VCaP (cell line): Measurements from ENCODE around the gene GDI1.

Source experiments
- H3K27ac ChIP-seq: fragments of 450-650 bp; 2 replicates; pipeline ENCODE4 v1.5.1; 2017
- CTCF ChIP-seq: fragments of 450-650 bp; conservative IDR thresholded peaks from 2 replicates; pipeline ENCODE4 v1.5.1; 2017; ENCODE audit warnings: mild to moderate bottlenecking, moderate library complexity

Gene GDI1

GRCh38 chrX:154443992-154444754, 7.2 kb downstream of the GDI1 start, which contains the start of gene FAM50A:
FAM50A (plus strand) TSS chrX:154444141; CDS start chrX:154444236, 95 bp downstream.
- peak within 1 kb of the TSS; percentile 77 for H3K27ac ChIP-seq
- no peak for TF ChIP-seq CTCF

DNA sequence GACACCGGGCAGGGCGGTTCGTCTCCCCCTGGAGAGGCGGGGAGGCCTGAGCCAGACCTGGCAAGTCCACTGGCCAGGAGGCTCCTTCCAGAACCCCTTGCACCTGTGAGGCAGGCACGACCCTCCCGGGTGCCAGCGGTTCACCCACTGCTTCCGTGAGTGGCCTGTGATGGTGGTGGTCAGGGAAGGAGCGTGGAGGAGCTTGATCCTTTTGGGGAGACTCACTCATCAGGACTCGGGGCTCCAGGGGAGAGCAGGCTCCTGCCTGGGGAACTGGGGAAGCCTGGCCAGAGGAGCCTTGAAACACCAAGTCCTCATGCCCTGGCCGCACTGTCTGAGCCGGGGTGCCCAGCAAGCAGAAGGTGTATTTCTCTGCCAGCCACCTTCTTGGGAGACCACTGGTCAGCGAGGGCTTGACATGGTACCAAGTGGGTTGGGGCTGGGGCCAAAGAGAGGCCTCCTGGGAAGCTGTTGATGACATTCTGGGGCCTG, 7.8 kb downstream of the GDI1 start:
- H3K27ac ChIP-seq = peak overlapping the region; percentile 77
- TF ChIP-seq CTCF = no peak

DNA sequence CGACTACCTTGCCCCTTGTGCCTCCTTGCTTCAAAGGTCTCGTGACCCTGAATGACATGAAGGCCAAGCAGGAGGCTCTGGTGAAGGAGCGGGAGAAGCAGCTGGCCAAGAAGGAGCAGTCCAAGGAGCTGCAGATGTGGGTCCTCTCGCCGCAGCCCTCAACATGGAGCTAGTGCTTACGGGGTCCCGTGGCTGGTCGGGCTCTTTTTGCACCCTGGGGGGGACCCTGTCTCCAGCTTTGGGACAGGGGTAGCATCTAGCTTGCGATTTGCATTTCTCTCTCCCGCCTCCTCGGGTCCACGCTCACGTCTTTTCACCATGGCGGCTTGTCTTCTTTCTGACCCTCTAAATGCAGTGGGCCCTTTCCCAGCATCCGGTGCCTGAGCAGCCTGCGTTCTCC, 8.8 kb downstream of the GDI1 start:
- TF ChIP-seq CTCF = no peak
- H3K27ac ChIP-seq = no peak overlapping the region; the same call in 1 of the 2 replicates

DNA sequence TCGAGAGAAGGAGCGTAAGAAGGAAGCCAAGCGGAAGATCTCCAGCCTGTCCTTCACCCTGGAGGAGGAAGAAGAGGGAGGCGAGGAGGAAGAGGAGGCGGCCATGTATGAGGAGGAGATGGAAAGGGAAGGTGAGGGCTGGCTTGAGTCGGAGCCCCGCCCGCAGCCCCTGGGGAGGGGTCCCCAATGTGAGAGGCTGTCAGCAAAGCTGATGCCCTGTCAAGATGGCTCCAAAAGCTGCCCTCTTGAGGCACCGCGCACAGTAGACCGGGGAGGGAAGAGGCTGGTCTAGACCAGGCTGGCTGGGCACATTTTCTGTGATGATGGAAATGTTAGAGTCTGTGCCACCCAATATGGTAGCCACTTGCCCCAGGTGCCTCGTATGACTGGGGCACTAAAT, 9.5 kb downstream of the GDI1 start:
- no peak overlapping the region for H3K27ac ChIP-seq
- no peak for TF ChIP-seq CTCF

DNA sequence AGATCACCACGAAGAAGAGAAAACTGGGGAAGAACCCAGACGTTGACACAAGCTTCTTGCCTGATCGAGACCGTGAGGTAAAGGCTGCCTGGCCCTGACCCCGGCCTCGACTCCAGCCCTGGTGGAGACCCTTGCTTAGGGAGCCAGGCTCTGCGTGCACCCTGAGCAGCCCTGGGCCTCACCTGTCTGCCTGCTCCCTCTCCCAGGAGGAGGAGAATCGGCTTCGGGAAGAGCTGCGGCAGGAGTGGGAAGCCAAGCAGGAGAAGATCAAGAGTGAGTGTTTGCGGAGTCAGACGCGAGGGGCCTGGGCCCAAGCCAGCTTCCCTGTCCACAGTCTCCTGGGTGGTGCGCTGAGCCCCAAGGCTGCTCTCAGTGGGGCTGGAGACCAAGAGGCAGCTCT, 11.5 kb downstream of the GDI1 start:
- no peak overlapping the region for H3K27ac ChIP-seq
- TF ChIP-seq CTCF = no peak

GRCh38 chrX:154449618-154450017, 12.7 kb downstream of the GDI1 start:
- no peak overlapping the region for H3K27ac ChIP-seq
- no peak for TF ChIP-seq CTCF

- TF ChIP-seq CTCF = no peak
- H3K27ac ChIP-seq = no peak overlapping the region
These were observed 13.4 kb downstream of the GDI1 start for GRCh38 chrX:154450312-154450711.
